A172 (cell line): ENCODE data around the gene SLC9A5. TPM values are rescaled to one million over a fixed set of nuclear protein-coding genes. Genes with fewer than 3 reads are reported as not detected.
A peak's percentile ranks its signal among the peaks of the same experiment; 100 is the strongest.

Experiments used
- DNase-seq: peaks from one replicate; pipeline ENCODE4 v3.0.0-alpha.2; 2015; ENCODE audit warnings: low spot score
- total RNA-seq: library from RNA; depleted of rRNA; stranded (reverse); fragments of >200 nt; shearing (Covaris generic); gene quantifications from 2 replicates; pipeline ENCODE4 v1.2.3, GENCODE V29; 2014

The SLC9A5 gene
- total RNA-seq, 1 experiment from 2014 or later: 0.03 TPM

GRCh38 chr16:67213197-67214019 lies 35.4 kb upstream of the SLC9A5 start:
- no peak for DNase-seq

GRCh38 chr16:67215706-67216105 lies 33.1 kb upstream of the SLC9A5 start:
- no peak for DNase-seq

DNA sequence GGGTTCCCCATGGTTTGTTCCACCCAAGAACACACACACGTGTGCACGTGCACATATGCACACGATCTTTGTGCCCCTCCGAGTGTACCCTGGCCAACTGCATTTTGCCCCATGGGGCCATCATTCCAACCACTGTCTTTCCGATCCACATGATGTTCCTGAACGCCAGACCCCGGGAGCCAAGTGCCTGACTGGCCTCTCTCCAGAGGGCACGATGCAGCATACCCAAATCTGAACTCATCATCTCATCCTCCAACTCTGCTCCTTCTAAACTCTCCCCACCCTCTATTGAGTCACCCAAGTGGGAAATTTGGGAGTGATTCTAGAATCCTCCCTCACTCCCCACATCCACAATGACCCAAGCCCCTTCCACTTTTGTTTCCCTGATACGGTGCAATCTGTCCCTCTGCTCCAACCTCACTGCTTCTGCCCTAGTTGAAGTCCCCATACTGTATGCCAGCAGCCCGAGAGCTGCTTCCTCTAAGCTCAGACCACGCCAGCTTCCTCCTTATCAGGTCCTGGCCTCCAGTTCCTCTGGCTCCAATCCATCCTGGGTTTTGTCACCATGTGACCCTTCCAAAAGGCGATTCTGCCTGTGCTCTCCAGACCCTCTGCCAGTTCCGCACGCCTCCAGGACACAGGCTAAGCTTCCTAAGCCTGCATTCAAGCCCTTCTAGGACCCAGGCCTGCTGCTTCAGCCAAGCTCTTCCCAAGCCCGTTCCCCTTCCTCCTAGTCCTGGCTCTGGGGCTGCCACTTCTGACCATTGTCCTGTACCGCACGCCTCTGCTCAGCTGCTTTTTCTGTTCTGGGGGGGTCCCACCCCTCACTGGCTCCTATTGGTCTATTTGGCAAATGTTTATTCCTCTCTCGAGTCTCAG lies 31.9 kb upstream of the SLC9A5 start:
- DNase-seq: no peak

DNA sequence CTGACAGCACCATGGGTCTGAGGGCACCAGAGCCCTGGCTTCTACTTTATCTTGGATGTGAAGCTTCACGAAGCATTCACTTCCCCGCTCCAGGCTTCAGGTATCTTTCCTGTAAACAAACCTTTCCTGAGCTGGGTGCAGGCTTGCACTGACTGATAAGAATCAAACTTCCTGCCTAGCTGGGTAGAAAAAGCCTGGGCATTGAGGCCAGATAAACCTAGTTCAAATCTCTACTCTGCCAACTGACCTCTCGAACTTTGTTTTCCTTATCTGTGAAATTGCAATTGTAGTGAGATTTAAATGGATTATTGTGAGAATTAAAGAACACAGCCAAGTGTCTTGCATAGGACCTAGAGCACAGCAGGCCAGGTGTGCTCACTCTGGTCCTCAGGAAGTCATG lies 24.8 kb upstream of the SLC9A5 start:
- DNase-seq: no peak

DNA sequence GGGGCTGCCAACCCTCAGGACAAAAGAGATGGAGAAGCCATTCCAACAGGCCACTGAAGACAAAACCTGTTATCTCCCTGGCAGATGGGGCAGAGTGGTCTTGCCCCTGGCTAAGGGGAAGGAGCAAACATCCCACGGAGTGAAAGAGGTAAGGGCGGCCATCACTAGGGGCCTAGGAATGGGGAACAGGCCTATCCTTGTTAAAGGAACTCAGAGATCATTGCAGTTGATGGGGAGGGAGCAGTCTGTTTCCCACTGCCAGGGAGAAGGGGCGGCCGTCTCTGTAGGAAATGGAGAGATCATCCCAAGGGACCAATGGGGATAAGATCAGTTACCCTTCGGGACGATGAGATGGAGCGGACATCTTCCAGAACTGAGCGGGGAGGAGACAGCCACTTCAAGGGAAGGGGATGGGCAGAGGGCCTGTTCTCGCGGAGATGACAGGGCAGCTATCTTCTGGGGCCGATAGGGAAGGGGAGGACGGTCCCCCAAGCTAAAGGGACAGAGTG lies 22.4 kb upstream of the SLC9A5 start:
- DNase-seq: no peak

DNA sequence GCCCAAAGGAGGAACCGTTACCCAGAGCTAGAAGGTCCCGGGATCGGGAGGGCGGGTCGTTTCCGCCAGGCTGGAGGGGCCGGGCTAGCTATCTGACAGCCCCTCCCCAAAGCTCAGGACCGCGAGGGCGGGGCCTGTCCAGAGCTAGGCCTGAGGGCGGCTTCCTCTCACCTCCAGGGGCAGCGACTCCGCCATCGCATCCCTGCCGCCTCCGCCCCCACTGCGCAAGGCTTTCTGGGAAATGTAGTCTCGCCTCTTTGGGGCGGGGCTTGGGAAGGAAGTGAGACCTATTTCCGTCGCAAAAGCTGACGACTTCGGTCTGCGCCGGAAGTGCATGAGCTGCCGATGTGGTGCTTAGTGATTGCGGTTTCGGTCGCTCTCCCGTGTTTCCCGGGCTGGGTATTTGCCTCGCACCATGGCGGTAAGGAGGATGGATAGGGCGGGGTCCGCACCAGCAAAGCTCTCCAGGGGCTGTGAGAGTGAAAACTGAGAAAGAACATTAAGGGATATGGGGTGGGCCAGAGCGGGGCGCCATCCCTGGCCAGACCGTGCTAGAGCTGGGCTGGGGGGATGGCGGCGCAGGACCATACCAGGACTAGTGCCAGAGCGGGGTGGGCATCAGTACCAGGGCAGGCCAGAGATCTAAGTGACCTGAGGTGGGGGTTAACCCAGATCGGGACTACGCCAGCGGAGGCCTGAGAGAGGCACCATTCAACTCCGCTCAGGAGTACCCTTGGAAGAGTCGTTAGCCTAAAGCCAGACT lies 21.8 kb upstream of the SLC9A5 start, which contains the start of gene TMEM208:
Gene TMEM208 (plus strand): TSS at position 327 of the 763 bp plus-strand sequence. CDS start 89 bp downstream, at position 416.
- peak; percentile 97 for DNase-seq

- no peak for DNase-seq
These were observed 21.2 kb upstream of the SLC9A5 start for GRCh38 chr16:67227567-67227921.

DNA sequence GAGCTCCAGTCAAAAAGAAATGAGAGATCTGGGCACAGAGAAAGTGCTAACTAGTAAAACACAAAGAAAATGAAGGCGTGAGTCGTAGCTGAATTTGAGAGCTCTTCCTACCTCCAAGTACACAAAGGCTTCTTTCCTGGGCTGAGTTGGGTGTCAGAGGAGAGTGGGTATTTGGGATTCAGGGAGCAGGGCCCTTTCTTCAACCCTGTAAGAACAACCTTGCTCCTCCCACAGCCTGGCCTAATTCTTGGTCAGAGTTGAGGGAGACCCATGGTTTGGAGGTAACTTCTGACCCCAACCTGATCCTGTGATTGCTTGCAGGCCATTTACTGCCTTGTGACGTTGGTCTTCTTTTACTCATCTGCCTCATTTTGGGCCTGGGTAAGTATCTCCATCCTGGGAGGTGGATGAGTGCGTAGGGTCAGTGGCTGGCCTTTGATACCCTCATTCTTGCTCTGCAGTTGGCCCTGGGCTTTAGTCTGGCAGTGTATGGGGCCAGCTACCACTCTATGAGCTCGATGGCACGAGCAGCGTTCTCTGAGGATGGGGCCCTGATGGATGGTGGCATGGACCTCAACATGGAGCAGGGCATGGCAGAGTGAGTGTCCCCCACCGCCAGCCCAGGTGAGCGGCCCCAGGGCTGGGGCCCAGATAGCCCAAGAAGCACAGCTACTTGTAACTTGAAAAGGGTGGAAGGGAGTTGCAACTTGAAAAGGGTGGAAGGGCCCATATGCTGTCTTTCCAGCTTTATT lies 20.6 kb upstream of the SLC9A5 start:
- no peak for DNase-seq

- no peak for DNase-seq
These were observed 19.9 kb upstream of the SLC9A5 start for GRCh38 chr16:67228905-67229304.

- no peak for DNase-seq
These were observed 18.6 kb upstream of the SLC9A5 start for GRCh38 chr16:67229906-67230808.

GRCh38 chr16:67230809-67231660 lies 17.7 kb upstream of the SLC9A5 start:
- DNase-seq: no peak

DNA sequence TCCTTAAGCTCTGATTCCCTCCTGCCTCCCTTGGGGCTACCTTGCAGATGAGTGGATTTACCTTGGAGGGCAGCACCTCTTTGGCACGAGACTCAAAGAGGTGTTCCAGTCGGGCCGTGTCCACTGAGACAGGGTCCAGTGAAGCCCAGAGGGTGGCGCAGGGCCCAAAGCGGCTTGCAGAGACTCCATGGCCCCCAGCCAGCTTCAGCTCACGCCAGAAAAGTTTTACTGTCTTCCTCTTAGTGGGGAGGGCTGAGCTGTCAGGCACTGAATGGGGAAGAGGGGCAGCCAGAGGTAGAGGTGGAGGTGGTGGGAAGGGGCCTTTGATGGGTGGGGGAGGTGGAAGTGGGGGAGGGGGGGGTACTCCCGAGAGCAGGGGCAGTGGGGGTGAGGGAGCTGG lies 15.2 kb upstream of the SLC9A5 start:
- no peak for DNase-seq

- no peak for DNase-seq
These were observed 14.6 kb upstream of the SLC9A5 start for GRCh38 chr16:67234180-67234597.

DNA sequence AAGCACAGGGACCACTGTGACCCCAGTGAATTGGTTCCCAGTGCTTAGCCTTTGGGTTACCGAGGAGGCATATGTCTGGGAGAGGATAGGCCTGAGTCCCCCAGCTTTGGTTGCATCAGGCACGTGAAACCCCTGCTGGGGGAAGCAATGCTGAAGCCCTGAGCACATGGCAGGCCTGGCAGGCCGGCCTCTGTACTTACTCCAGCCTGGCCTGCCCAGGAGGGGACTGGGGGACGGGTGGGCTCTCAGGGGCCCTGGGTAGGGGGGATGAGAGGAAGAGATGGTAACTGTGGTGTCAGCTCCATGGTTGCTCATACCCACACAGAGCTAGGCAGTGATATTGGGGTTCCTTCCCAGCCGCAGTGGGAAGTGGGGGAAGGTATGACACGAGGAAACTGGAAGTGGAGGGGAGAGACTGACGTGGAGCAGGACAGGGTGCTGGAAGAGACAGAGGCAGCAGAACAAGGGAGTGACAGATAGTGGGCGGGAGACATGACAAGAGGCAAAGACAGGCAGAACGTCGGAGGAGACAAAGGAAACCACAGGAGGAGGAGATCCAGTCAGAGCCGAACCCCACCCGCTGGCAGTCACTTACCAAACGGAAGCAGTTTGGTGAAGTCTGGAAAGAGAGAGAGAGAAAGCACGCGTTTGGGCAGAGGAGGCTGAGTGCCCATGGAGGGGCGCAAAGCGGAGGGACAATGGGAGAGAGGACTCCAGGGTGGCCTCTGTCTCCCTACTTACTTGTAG lies 12.8 kb upstream of the SLC9A5 start:
- DNase-seq: peak; percentile 79

GRCh38 chr16:67236563-67237395 lies 12.0 kb upstream of the SLC9A5 start:
- peak; percentile 72 for DNase-seq

- no peak for DNase-seq
These were observed 11.1 kb upstream of the SLC9A5 start for GRCh38 chr16:67237396-67238277.

GRCh38 chr16:67238278-67238575 lies 10.6 kb upstream of the SLC9A5 start:
- DNase-seq: no peak
